Activated naive CD4-positive, alpha-beta T cell treated with anti-CD3 and anti-CD28 coated beads, Interleukin-2, amount 50 U/mL, for 24 hours (primary cell): ENCODE measurements around the gene PSME3.

Source experiments
- H3K27ac Mint-ChIP-seq: one replicate; pipeline ENCODE4 v1.8.0; 2021; ENCODE audit warnings: mild to moderate bottlenecking, mixed read lengths
- H3K27me3 Mint-ChIP-seq: one replicate; pipeline ENCODE4 v1.8.0; 2021; ENCODE audit warnings: mixed read lengths
- H3K36me3 Mint-ChIP-seq: one replicate; pipeline ENCODE4 v1.8.0; 2021; ENCODE audit warnings: mixed read lengths
- H3K4me1 Mint-ChIP-seq: one replicate; pipeline ENCODE4 v1.8.0; 2021; ENCODE audit warnings: mixed read lengths
- H3K4me3 Mint-ChIP-seq: one replicate; pipeline ENCODE4 v1.8.0; 2021; ENCODE audit warnings: mild to moderate bottlenecking, mixed read lengths
- H3K9me3 Mint-ChIP-seq: one replicate; pipeline ENCODE4 v1.8.0; 2021; ENCODE audit warnings: mixed read lengths

PSME3 gene

DNA sequence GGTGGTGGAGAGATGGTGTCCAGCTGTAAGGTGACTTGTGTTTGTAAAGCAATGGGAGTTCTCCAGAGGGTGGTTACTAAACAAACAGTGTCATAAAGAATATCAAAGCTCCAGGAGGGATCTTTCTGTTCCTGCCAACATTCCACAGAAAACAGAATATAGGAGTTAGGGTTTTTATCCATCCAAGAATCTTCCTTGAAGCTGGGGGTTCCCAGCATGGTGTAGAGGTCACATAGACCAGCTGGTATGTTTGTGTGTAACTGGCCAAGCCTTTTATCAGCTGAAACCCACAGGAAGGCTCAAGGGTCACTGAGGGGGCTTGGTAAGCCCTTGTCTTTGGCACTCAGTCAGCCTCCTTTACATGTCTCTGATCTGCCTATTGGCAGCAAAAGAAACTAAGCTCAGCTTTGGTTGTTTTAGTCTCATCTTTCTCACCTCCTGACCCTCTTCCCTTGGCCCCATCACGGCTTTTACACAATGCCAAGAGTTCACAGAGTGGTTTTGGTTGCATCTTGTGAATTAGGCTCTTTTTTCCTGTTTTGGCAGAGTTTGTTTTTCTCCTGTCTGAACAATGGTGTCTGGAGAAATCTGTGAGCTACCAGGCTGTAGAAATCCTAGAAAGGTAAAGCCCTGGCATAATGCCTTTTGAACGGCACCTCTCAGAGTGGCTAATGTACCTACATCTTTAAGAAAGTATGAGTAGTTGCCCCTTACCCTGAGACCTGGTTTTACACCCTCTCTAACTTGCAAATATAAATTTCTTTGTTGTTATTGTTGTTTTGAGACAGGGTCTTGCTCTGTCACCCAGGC is 29.9 kb upstream of the PSME3 start:
- no peaks in the 10 kb centered on the region for H3K9me3 Mint-ChIP-seq
- no peak overlapping the region for H3K27ac Mint-ChIP-seq
- H3K36me3 Mint-ChIP-seq: peaks cover 2% of the 10 kb centered on the region
- no peaks in the 10 kb centered on the region for H3K27me3 Mint-ChIP-seq
- H3K4me3 Mint-ChIP-seq: no peak overlapping the region
- peaks cover 6% of the 10 kb centered on the region for H3K4me1 Mint-ChIP-seq

DNA sequence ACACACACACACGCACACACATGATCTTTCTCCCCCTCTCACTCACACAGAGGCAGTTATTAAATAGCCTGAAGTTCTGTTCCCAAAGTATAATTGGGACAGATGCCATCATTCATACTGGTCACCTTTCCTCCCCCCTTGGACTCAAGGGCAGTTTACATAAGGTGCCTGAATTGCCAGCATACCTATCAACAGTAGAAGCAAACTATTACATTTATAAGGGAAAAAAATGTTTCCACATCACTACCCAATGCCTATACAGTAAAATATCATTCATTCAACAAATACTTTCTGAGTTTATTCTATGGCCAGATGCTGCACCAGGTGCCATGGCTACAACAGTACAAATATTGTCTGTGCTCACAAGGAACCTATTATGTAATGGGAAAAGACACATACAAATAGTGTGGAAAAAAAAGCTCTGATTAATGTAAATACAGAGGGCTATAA is 28.3 kb upstream of the PSME3 start:
- no peak overlapping the region for H3K4me3 Mint-ChIP-seq
- no peaks in the 10 kb centered on the region for H3K4me1 Mint-ChIP-seq
- no peaks in the 10 kb centered on the region for H3K9me3 Mint-ChIP-seq
- H3K27me3 Mint-ChIP-seq: no peaks in the 10 kb centered on the region
- H3K27ac Mint-ChIP-seq: no peak overlapping the region
- H3K36me3 Mint-ChIP-seq: peaks cover under 1% of the 10 kb centered on the region

DNA sequence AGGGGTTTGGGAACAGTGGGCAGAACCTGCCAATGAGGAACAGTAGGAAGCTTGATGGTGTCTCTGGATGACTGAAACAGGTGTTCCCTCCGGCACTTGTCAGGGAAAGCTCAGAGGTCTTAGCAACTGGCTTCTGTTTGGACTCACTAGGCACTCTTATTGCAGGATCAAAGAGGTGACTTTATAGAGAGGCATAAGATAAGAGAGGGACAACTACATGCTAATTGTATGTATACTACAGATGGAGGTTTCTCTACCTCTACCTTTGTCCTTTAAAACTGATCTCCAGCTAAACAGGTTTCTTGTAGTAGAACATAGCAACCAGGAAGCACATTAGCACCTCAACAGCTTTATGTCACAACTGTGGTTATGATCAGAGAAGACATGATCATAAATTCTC is 26.9 kb upstream of the PSME3 start:
- H3K4me1 Mint-ChIP-seq: no peaks in the 10 kb centered on the region
- no peak overlapping the region for H3K4me3 Mint-ChIP-seq
- no peaks in the 10 kb centered on the region for H3K9me3 Mint-ChIP-seq

GRCh38 chr17:42809250-42809649 is 23.9 kb upstream of the PSME3 start:
- H3K36me3 Mint-ChIP-seq: peaks cover 10% of the 10 kb centered on the region
- H3K4me3 Mint-ChIP-seq: no peak overlapping the region
- no peaks in the 10 kb centered on the region for H3K9me3 Mint-ChIP-seq
- H3K27ac Mint-ChIP-seq: no peak overlapping the region
- H3K27me3 Mint-ChIP-seq: no peaks in the 10 kb centered on the region
- no peaks in the 10 kb centered on the region for H3K4me1 Mint-ChIP-seq

More for the DNA sequence above, 26.9 kb upstream of the PSME3 start:
- peaks cover 7% of the 10 kb centered on the region for H3K36me3 Mint-ChIP-seq
- no peaks in the 10 kb centered on the region for H3K27me3 Mint-ChIP-seq
- H3K27ac Mint-ChIP-seq: no peak overlapping the region

GRCh38 chr17:42814633-42815399 is 18.4 kb upstream of the PSME3 start:
- no peak overlapping the region for H3K27ac Mint-ChIP-seq
- H3K4me1 Mint-ChIP-seq: no peaks in the 10 kb centered on the region
- H3K9me3 Mint-ChIP-seq: no peaks in the 10 kb centered on the region
- peaks cover 22% of the 10 kb centered on the region for H3K36me3 Mint-ChIP-seq
- no peak overlapping the region for H3K4me3 Mint-ChIP-seq
- H3K27me3 Mint-ChIP-seq: no peaks in the 10 kb centered on the region

DNA sequence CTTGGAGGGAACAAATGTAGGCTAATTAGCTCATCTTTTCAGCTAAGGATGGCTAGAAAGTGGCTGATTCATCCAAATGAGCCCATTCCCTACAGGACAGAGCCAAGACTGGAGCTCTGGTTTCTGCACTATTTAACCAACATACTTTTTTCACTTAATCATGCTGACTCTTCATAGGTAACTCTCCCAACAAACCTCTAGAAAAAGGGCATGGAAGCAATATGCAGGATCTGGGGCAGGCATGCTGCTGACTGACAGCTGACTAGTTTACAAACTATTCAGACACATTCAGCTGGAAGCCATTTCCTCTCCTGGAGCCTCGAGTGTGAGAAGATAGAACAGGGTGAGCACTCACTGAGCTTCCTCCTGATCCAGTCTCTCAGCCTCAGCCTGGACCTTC is 15.3 kb upstream of the PSME3 start:
- H3K4me3 Mint-ChIP-seq: no peak overlapping the region
- peaks cover 21% of the 10 kb centered on the region for H3K4me1 Mint-ChIP-seq
- H3K9me3 Mint-ChIP-seq: no peaks in the 10 kb centered on the region
- peaks cover 23% of the 10 kb centered on the region for H3K36me3 Mint-ChIP-seq
- no peaks in the 10 kb centered on the region for H3K27me3 Mint-ChIP-seq
- H3K27ac Mint-ChIP-seq: no peak overlapping the region

DNA sequence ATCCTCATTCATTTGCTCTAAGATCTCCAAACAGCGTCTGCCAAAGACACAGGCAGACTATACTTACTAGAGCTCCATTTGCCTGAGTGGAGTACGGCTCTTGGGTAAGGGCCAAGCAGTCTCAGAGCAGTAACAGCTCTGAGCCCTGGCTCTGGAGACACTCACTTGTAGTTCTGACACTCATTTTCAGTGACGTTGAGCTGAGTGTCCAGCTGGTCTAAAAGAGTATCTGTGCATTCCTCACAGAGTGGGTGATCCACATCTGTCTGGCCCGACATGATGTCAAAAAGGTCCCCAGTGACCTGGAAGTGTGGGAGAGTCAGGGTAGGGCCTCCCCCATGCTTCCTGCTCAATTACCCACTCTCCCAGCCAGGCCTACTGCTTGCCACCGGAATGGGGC is 14.8 kb upstream of the PSME3 start:
- Mint-ChIP-seq H3K9me3 (no peaks in the 10 kb centered on the region), H3K27ac (no peak overlapping the region), H3K4me1 (peaks cover 21% of the 10 kb centered on the region), H3K36me3 (peaks cover 23% of the 10 kb centered on the region), H3K27me3 (no peaks in the 10 kb centered on the region), H3K4me3 (no peak overlapping the region)

DNA sequence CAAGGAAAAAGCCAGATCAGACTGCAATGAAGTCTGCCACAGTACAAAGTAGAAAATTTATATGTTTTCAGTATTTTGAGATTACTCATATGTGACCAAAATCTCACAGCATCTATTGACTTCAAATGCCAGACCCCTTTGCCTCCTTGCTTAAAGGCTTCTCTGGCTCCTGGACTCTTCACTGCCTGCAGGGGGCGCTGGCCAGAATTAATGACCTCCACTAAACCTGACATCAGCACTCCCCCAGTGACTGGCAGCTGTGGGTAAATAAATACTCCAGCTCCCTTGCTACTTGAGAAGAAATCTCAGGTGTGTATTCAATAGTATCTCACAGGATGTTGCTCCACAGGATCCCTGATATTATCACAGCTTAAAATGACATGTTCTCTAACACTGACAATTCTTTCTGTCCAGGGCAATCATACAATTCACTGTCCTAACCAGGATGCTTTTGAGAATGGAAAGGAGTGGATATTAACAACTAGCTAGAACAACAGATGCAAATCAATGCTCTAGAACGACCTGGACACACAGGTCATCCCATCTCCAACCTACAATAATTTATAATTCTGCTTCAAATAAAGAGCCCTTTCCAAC is 13.2 kb upstream of the PSME3 start:
- Mint-ChIP-seq H3K9me3 (no peaks in the 10 kb centered on the region), H3K36me3 (peaks cover 17% of the 10 kb centered on the region), H3K4me1 (peaks cover 32% of the 10 kb centered on the region), H3K27me3 (no peaks in the 10 kb centered on the region), H3K27ac (peak overlapping the region; percentile 65), H3K4me3 (peak overlapping the region; percentile 5)

GRCh38 chr17:42821176-42821575 is 12.0 kb upstream of the PSME3 start:
- Mint-ChIP-seq H3K27me3 (no peaks in the 10 kb centered on the region), H3K4me3 (peak overlapping the region; percentile 71), H3K36me3 (peaks cover 11% of the 10 kb centered on the region), H3K27ac (peak overlapping the region; percentile 14), H3K9me3 (no peaks in the 10 kb centered on the region), H3K4me1 (peaks cover 32% of the 10 kb centered on the region)

- peaks cover 32% of the 10 kb centered on the region for H3K4me1 Mint-ChIP-seq
- H3K36me3 Mint-ChIP-seq: no peaks in the 10 kb centered on the region
- peak overlapping the region; percentile 19 for H3K27ac Mint-ChIP-seq
- no peaks in the 10 kb centered on the region for H3K9me3 Mint-ChIP-seq
- no peak overlapping the region for H3K4me3 Mint-ChIP-seq
- no peaks in the 10 kb centered on the region for H3K27me3 Mint-ChIP-seq
These were observed 5.7 kb upstream of the PSME3 start for GRCh38 chr17:42827472-42827871.

- Mint-ChIP-seq H3K36me3 (peaks cover 2% of the 10 kb centered on the region), H3K9me3 (no peaks in the 10 kb centered on the region), H3K27me3 (no peaks in the 10 kb centered on the region), H3K4me3 (no peak overlapping the region), H3K27ac (peak overlapping the region; percentile 19), H3K4me1 (peaks cover 29% of the 10 kb centered on the region)
These were observed 2.2 kb upstream of the PSME3 start for GRCh38 chr17:42830971-42831370.

GRCh38 chr17:42832213-42832933 is 824 bp upstream of the PSME3 start:
- peaks cover 2% of the 10 kb centered on the region for H3K36me3 Mint-ChIP-seq
- no peaks in the 10 kb centered on the region for H3K27me3 Mint-ChIP-seq
- H3K4me1 Mint-ChIP-seq: peaks cover 34% of the 10 kb centered on the region
- peak overlapping the region; percentile 93 for H3K4me3 Mint-ChIP-seq
- H3K9me3 Mint-ChIP-seq: no peaks in the 10 kb centered on the region
- H3K27ac Mint-ChIP-seq: peak overlapping the region; percentile 98

GRCh38 chr17:42833767-42834422 is 698 bp downstream of the PSME3 start:
- H3K9me3 Mint-ChIP-seq: no peaks in the 10 kb centered on the region
- peaks cover 39% of the 10 kb centered on the region for H3K4me1 Mint-ChIP-seq
- peaks cover 7% of the 10 kb centered on the region for H3K36me3 Mint-ChIP-seq
- H3K27me3 Mint-ChIP-seq: no peaks in the 10 kb centered on the region
- peak overlapping the region; percentile 90 for H3K27ac Mint-ChIP-seq
- peak overlapping the region; percentile 93 for H3K4me3 Mint-ChIP-seq

DNA sequence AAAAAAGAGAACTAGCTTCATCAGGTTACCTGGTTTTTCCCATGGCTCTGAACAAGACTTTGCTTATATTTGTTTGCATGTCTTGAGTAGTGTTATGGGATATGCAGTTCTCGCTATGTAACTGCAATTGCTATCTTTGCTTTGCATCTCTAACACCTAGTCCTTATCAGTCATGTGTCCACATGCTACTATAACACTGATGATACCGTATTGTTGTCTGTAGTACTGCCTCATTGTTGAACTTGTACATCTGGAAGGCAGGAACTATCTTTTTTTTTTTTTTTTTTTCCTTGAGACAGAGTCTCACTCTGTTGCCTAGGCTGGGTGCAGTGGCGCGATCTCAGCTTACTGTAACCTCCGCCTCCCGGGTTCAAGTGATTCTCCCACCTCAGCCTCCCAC is 2.5 kb downstream of the PSME3 start:
- Mint-ChIP-seq H3K27me3 (no peaks in the 10 kb centered on the region), H3K9me3 (no peaks in the 10 kb centered on the region), H3K4me1 (peaks cover 34% of the 10 kb centered on the region), H3K27ac (no peak overlapping the region), H3K4me3 (peak overlapping the region; percentile 47), H3K36me3 (peaks cover 12% of the 10 kb centered on the region)
